ENCODE data around the gene SEPTIN5.

SEPTIN5 gene

DNA sequence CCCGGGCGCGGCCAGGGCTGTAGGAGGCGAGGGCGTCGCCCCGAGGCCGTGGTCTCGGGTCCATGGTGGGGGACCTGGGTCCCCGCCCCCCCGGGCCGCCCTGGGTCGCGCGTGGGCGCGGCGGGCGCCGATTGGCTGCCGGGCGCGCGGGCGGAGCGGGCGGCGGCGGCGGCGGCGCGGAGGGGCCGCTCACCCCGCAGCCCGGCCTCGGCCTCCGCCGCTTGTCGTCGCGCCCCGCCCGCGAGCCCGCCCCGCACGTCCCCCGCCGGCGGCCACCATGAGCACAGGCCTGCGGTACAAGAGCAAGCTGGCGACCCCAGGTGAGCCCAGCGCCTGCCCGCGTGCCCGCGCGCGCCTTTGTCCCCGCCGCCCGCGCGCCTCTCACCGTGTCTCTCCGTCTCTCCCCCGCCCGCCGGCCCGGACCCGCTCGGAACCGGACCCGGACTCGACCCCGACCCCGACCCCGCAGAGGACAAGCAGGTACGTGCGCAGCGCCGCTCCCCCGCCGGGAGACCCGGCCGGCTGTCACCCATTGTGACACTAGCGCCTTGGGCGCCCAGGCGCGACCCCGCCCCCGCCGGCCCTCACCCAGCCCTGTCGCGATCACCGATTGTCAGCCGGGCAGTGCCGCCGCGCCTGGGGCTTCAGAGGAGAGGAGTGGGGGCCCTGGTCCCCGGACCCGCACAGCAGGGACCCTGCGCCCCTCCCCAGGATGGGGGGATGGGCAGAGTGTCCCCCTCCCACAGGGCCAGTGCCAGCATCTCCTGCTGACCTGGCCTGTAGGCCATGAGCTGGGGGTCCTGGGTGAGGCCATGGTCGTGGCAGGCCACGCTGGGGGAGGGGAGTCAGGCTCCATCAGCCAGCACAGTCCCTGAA, at the start of gene SEPTIN5:
Gene SEPTIN5 (plus strand): TSS at position 192 of the 876 bp plus-strand sequence. CDS start 86 bp downstream, at position 278.
- TF ChIP-seq, protein P1, sequence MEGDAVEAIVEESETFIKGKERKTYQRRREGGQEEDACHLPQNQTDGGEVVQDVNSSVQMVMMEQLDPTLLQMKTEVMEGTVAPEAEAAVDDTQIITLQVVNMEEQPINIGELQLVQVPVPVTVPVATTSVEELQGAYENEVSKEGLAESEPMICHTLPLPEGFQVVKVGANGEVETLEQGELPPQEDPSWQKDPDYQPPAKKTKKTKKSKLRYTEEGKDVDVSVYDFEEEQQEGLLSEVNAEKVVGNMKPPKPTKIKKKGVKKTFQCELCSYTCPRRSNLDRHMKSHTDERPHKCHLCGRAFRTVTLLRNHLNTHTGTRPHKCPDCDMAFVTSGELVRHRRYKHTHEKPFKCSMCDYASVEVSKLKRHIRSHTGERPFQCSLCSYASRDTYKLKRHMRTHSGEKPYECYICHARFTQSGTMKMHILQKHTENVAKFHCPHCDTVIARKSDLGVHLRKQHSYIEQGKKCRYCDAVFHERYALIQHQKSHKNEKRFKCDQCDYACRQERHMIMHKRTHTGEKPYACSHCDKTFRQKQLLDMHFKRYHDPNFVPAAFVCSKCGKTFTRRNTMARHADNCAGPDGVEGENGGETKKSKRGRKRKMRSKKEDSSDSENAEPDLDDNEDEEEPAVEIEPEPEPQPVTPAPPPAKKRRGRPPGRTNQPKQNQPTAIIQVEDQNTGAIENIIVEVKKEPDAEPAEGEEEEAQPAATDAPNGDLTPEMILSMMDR (IDR thresholded peaks at IDR 0.05; ENCODE audit: control insufficient read depth, insufficient read depth, low read depth, low read length, missing control alignments), result no peak
- peak within 1 kb of the TSS; percentile 44 for H3K4me3 ChIP-seq (ENCODE audit: control insufficient read depth, low read depth, low read length)
- DNase-seq (ENCODE audit: low read depth), result no peak

DNA sequence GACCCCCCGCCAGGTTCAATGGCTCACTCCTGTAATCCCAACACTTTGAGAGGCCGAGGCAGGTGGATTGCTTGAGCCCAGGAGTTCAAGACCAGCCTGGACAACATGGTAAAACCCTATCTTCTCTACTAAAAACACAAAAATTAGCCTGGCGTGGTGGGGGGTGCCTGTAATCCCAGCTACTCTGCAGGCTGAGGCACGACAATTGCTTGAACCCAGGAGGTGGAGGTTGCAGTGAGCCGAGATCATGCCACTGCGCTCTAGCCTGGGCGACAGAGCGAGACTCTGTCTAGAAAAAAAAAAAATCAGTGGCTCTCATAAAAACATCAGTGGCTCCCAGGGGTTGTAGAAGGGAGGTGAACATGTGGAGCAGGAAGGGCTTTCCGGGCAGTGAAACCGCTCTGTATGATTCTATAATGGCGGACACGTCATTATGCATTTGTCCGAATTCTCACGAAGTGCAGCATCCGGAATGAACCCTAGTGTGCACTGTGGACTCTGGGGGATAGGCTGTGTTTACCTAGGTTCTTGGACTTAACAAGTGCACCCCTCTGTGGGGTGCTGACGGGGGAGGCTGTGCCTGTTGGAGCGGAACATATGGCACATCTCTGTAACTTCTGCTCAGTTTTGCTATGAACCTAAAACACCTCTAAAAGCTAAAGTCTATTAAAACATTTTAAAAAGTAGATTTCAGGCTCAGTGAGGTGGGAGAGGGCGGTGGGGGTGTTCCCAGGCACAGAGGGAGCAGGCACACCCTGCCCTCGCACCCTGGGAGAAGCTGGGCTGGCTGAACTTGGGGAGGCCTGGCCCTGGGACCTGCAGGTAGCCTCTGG, 49.1 kb upstream of the SEPTIN5 start:
- TF ChIP-seq, protein P1 (IDR thresholded peaks at IDR 0.05; ENCODE audit: control insufficient read depth, insufficient read depth, low read depth, low read length, missing control alignments), result no peak
- no peak for DNase-seq (ENCODE audit: low read depth)

DNA sequence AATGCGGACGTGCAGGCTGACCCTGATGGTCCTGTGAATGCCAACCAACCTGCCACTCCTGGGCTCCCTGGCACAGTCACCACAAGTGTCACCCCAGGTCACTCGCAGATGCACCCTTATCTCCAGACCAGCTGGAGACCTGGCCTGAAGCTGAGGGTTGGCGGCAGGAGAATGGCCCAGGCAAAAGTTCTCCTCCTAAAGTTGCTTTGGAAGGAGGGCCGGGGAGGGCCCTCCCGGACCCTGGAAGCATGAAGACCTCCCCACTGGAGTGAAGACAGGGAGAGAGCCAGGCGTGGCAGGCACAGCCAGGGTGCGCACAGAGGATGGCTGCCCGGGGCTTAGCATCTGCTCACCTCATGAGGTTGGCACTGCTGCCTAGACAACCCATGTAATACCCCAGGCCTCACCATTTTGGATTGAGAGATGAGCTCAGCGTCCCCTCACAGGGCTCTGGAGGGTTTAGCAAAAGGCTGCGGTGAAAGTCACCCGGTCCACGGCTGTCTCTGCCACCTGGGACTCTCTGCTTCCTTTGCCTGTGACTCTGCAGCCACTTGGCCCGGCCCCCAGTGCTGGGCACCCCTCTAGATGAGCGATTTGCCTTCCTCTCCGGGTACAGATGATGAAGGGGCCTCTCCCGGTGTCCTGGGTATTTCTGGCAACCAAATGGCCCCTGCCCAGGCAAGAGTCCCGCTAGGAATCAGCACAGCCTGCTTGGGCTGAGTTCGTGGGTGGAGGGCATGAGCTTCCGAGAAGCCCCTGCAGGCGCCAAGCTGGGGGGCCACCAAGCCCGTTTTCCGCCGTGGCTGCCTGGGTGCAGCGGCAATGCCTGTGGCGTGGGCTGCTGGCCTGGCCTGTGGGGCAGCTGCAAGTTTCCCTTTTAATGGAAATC, 48.3 kb upstream of the SEPTIN5 start:
- TF ChIP-seq, protein P1 (IDR thresholded peaks at IDR 0.05; ENCODE audit: control insufficient read depth, insufficient read depth, low read depth, low read length, missing control alignments), result no peak
- H3K4me3 ChIP-seq (ENCODE audit: control insufficient read depth, low read depth, low read length), result no peak overlapping the region
- DNase-seq (ENCODE audit: low read depth), result no peak

More for the DNA sequence above, 49.1 kb upstream of the SEPTIN5 start:
- no peak overlapping the region for H3K4me3 ChIP-seq (ENCODE audit: control insufficient read depth, low read depth, low read length)

DNA sequence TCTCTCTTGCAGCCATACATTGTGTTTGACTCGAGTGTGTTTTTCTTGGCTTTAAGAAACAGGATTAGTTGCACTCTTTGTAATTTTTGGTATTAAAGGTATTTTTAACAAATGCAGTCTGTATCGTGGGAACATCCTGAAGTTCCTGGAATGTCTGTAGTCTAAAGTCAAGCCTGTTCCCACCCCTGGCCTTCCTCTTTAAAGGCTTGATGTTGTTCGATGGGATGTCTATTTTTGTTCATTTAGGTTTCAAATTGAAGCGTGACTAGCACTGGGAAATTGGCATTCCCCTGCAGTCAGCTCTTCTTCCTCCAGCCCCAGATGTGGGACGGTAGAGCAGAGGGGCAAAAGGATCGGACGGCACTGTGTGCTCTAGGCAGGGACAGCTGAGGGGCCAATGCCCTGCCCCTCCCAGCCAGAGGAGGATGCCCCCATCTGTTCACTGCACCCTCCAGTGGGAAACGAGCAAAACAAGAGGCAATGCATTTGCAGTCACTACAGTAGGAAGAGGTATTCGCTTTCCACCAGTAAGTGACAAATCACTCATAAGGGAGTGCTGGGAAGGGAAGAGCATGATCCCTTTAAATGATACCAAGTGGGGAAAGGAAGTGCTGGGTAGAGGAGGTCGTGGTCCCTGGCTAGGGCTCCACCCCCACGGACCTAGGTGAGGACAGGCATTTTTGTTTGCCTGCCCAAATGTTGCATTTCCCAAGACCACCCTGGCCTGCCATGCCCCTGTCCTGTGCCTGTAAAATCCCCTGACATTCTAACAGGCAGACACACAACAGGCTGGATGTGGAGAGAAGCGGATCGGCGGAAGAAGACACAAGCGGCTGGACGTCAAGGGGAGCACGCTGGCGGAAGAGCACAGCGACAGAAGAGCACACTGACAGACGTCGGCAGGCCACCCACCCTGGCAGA, 47.4 kb upstream of the SEPTIN5 start:
- no peak for DNase-seq (ENCODE audit: low read depth)
- H3K4me3 ChIP-seq (ENCODE audit: control insufficient read depth, low read depth, low read length), result no peak overlapping the region
- TF ChIP-seq, protein P1 (IDR thresholded peaks at IDR 0.05; ENCODE audit: control insufficient read depth, insufficient read depth, low read depth, low read length, missing control alignments), result no peak

DNA sequence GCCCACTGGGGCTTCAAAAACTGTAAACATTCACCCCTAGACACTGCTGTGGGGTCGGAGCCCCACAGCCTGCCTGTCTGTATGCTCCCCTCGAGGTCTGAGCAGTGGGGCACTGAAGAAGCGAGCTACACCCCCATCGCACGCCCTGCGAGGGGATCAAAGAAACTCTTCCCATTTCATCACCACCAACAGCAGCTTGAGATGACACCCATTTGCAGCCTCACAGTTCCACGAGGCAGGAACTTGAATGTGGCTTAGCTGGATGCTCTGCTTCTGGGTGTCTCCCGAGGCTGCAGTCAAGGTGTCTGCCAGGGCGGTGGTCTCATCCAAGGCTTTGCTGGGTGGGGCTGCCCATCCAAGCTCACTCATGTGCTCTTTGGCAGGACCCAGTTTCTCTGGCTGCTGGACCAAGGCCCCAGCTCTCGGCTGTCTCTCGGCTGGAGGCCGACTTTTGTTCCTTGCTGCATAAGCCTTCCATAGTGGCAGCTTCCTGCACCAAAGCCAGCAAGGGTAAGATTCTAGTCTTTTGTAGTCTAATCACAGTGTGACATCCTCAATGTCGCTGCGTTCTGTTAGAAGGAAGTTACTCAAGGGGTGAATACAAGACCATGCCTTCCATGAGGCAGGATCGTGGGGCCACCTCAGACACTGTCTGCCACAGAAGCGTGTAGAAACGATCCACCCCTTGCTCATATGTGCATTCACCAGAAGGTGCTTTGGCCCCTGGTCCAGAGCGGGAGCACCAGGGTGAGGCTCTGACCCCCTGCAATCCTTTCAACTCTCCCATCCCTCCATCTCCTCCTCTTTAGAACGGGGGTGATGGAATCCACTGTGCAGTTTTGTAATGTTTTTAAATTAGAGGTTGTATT, 46.2 kb upstream of the SEPTIN5 start:
- no peak overlapping the region for H3K4me3 ChIP-seq (ENCODE audit: control insufficient read depth, low read depth, low read length)
- no peak for DNase-seq (ENCODE audit: low read depth)
- TF ChIP-seq, protein P1 (IDR thresholded peaks at IDR 0.05; ENCODE audit: control insufficient read depth, insufficient read depth, low read depth, low read length, missing control alignments), result no peak

Measured in AG09309 (cell line).